IgD-negative memory B cell (primary cell): ENCODE results near the gene CFAP73. TPM values are rescaled to one million over a fixed set of nuclear protein-coding genes. Genes with fewer than 3 reads are reported as not detected.
"Not testable (repeated sequence)": the region's sequence is repeated elsewhere in the genome, so short reads cannot be mapped to it uniquely, and the experiment has no call there.

Source experiments
- H3K27ac Mint-ChIP-seq, 3 donors: one replicate each; pipeline ENCODE4 v1.8.0; 2020 to 2022; ENCODE audit warnings: mild to moderate bottlenecking in 3 of 3, mixed read lengths in 3 of 3, moderate library complexity in 1 of 3
- H3K27me3 Mint-ChIP-seq: one replicate; pipeline ENCODE4 v1.8.0; 2021; ENCODE audit warnings: mixed read lengths
- H3K36me3 Mint-ChIP-seq: one replicate; pipeline ENCODE4 v1.8.0; 2020; ENCODE audit warnings: mild to moderate bottlenecking, mixed read lengths
- H3K4me1 Mint-ChIP-seq, 3 donors: one replicate each; pipeline ENCODE4 v1.8.0; 2020 to 2022; ENCODE audit warnings: mixed read lengths in 3 of 3, mild to moderate bottlenecking in 1 of 3
- H3K4me3 Mint-ChIP-seq, 4 donors: one replicate each; pipeline ENCODE4 v1.8.0; 2020 to 2022; ENCODE audit warnings: mild to moderate bottlenecking in 4 of 4, mixed read lengths in 4 of 4, moderate library complexity in 3 of 4
- H3K9me3 Mint-ChIP-seq, 3 donors: one replicate each; pipeline ENCODE4 v1.8.0; 2020 to 2021; ENCODE audit warnings: mixed read lengths in 3 of 3, mild to moderate bottlenecking in 1 of 3
- polyA plus RNA-seq: library from polyadenylated mRNA; unstranded; fragments of 300-500 nt; fragmentation: Illumina TruSeq; gene quantifications from one replicate; pipeline ENCODE4 v1.2.3, GENCODE V29; 2021

Gene CFAP73
- polyA plus RNA-seq, 1 donor from 2014 or later, result not detected

DNA sequence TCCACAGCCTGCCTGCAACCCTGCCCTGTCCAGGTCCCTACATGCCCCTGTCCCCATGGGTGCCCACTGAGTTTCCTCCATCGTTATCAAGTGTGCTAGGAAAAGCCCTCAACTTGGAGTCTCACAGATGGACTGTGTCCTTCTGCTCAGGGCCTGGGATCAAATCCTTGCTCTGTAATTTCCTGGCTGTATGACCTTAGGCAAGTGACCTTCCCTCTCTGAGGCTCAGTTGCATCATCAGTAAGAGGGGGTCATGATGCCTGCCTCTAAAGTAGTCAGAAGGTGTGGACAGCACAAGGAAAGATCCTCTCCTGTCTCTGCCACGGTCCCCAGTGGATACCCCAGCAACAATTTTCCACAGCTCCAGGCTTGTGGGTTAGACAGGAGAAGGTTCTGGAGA lies 36.1 kb upstream of the CFAP73 start:
- H3K27ac Mint-ChIP-seq, result no peak overlapping the region

DNA sequence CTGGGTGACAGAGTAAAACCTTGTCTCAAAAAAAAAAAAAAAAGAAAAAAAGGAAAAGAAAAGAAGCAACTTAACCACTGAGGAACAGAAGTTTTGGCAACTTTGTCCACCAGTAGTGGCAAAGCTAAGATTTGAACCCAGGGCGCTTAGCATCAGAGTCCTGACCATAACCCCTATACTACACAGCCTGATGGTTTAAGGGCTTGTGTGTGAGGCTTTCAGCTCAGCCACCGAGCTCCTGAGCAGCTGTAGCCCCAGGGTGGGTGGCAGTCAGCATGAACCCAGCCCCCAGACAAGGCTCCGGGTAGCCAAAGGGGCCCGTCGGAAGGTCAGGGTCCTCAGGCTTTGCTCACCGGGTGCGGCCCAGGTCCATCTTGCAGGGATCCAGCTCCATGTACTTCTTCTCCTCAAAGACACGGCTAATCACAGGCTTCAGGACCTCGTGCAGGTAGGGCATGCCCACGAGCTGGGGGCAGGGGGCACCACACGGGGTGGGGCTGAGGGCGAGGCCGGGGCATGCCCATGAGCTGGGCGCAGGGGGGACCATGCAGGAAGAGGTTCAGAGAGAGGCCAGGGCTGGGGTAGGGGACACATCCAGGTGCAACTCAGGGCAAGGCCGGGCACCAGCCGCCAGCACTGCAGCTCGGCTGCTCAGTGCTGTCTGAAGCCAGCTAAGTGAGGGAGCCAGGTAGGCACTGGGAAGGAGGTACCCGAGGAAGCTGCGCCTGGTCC lies 34.9 kb upstream of the CFAP73 start:
- peaks cover 1% of the 10 kb centered on the region for H3K36me3 Mint-ChIP-seq
- H3K27me3 Mint-ChIP-seq, result peaks cover 8% of the 10 kb centered on the region
- no peaks in the 10 kb centered on the region for H3K4me1 Mint-ChIP-seq
- no peaks in the 10 kb centered on the region for H3K9me3 Mint-ChIP-seq
- H3K4me3 Mint-ChIP-seq, result no peak overlapping the region
- no peak overlapping the region for H3K27ac Mint-ChIP-seq

More for the DNA sequence above, 36.1 kb upstream of the CFAP73 start:
- no peaks in the 10 kb centered on the region for H3K9me3 Mint-ChIP-seq
- no peaks in the 10 kb centered on the region for H3K4me1 Mint-ChIP-seq
- peaks cover 1% of the 10 kb centered on the region for H3K36me3 Mint-ChIP-seq
- H3K4me3 Mint-ChIP-seq, result no peak overlapping the region
- peaks cover 3% of the 10 kb centered on the region for H3K27me3 Mint-ChIP-seq

DNA sequence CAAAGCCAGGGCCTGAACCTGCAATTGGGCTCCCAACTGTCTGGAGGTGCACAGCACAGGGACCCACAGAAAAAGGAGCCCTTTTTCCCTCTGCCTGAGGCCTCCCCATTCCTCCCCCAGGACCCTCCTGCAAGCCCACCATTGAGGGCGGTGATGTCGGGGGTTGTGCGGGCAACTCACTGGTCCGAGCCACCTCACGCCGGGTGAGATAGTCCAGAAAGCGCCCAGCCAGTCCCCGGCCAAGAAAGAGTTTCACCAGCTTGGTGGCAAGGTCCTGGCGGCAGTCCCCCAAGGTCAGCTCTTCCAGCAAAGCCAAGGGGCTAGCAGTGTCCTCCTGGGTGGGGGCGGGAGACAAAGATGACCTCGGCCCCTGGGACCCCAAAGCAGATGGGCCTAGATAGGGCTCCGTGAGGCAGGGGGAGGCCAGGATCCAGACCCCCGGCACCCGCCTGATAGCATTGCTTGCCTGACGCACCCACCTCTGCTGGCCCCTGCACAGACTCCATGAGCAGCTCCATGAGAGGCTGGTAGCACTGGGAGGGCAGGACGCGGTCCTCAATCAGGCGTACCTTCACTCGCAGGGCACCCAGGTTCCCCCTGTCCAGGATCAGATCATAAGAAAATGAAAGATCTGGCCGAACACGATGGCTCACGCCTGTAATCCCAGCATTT lies 33.9 kb upstream of the CFAP73 start:
- Mint-ChIP-seq H3K27me3 (peaks cover 14% of the 10 kb centered on the region), H3K27ac (no peak overlapping the region), H3K36me3 (peaks cover 1% of the 10 kb centered on the region), H3K4me1 (no peaks in the 10 kb centered on the region), H3K4me3 (no peak overlapping the region), H3K9me3 (no peaks in the 10 kb centered on the region)

DNA sequence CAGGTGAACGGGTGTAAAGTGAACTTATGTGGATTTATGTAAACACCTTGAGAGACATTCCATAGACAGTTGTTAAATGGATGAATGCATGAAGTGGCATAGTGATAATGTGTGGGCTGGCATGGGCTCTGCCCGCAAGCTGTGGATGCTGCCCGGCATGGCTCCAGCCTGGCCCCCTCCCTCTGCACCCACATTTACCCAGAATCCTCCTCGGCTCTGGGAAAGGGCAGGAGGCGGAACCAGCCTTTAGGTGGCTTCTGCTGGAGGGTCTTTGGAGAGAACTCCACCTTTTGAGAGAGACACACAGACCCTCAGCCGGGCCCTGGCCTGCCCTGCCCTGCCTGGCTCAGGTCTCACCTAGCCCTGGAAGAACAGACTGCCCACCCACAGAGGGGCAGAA lies 32.6 kb upstream of the CFAP73 start:
- Mint-ChIP-seq H3K36me3 (peaks cover 1% of the 10 kb centered on the region), H3K4me1 (no peaks in the 10 kb centered on the region), H3K27me3 (peaks cover 14% of the 10 kb centered on the region), H3K27ac (no peak overlapping the region), H3K4me3 (no peak overlapping the region), H3K9me3 (no peaks in the 10 kb centered on the region)

DNA sequence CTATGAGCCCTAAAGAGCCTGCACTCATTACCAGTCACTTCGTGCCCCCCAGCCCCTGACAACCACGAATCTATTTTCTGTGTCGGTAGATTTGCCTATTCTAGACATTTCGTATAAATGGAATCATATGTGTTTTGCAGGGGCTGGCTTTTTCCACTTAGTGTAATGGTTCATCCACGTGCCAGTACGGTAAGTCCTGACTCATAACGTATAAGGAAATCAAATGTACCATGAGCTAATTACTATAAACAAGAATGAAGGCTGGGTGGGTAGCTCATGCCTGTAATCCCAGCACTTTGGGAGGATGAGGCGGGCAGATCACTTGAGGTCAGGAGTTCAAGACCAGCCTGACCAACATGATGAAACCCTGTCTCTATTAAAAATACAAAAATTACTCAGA lies 31.8 kb upstream of the CFAP73 start:
- not testable (repeated sequence) for H3K4me1 Mint-ChIP-seq, H3K27ac Mint-ChIP-seq, H3K36me3 Mint-ChIP-seq, H3K4me3 Mint-ChIP-seq, H3K9me3 Mint-ChIP-seq
- H3K27me3 Mint-ChIP-seq, result peaks cover 12% of the 10 kb centered on the region

DNA sequence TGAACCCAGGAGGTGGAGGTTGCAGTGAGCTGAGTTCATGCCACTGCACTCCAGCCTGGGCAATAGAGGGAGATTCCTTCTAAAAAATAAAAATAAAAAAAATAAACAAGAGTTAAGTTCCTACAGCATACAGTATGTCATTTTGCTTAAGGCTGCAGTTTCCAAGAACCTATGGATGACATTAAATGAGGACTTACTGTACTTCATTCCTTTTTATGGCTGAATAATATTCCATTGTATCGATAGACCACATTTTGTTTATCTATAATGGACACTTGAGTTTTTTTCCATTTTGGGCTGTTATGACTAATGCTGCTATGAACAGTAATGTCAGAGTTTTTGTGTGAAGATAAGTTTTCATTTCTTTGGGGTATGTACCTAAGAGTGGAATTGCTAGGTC lies 31.4 kb upstream of the CFAP73 start:
- H3K4me3 Mint-ChIP-seq, result no peak overlapping the region
- H3K9me3 Mint-ChIP-seq, result peaks cover 0 to 6% (median 0%) of the 10 kb centered on the region in 3 donors
- peaks cover 12% of the 10 kb centered on the region for H3K27me3 Mint-ChIP-seq
- H3K4me1 Mint-ChIP-seq, result no peaks in the 10 kb centered on the region
- no peak overlapping the region for H3K27ac Mint-ChIP-seq
- H3K36me3 Mint-ChIP-seq, result peaks cover under 1% of the 10 kb centered on the region

DNA sequence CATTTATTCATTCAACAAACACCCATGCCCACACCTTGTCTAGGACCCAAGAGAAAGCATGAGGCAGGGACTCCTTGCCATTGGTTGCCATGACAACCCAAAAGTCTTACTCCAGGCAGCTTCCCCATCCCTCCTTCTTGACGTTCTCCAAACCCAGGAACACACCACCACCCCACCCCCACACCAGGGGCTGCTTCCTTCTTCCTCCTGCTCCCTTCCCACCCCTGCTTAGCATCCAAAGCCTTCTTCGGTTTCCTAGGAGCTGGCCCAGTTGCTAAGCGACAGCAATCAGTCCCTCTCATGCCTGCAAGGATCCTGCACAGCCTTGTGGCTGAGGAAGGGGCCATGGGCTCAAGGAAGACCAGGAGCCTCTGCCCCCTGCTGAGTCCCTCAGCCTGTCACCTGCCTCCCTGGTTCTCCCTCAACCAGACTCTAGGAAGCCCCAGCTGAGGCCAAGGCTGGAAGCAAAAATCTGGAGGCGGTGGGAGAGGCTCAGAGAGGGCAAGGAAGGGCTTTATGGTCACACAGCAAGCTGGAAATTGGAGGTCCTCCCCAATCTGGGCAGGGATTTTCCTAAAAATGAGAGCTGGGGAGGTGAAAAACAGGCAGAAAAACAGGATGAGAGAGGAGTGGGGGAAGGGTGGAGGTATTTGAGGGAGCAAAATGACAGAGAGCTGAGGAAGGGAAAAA lies 29.4 kb upstream of the CFAP73 start:
- Mint-ChIP-seq H3K9me3 (peaks cover 0 to 8% (median 0%) of the 10 kb centered on the region in 3 donors), H3K36me3 (peaks cover 2% of the 10 kb centered on the region), H3K4me3 (no peak overlapping the region)

DNA sequence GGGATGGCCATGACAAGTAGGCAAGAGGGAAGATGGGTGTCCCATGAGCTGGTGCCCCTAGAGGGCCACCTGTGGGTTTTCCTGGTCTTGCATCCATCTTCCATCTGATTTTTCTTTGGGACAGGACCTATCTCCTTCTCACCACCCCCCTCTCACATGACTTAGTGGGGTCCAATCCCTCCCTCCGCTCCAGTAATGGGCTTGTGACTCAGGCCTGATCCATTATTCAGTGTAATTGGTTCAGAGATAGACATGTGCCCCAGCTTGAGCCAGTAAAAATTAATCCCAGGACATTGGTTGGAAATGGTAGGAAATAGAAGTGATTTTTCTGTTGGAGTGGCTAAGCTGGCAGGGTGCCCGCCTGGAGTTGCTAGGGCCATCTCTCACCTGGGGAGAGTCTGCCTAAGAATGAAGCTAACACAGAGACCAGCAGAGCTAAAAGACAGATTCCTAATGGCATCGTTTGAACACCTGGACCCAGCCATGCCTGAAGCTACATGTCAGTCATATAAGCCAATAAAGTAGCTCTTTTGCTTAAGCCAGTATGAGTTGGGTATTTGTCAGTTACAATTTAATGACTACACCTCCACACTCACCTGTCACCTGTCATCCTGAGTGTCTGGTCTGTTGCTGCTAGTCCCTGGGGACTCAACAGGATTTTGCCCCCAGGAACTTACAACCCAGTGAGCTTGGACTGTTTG lies 28.7 kb upstream of the CFAP73 start:
- H3K4me1 Mint-ChIP-seq, result peaks cover 0 to 1% (median 0%) of the 10 kb centered on the region in 3 donors
- peaks cover 0 to 8% (median 0%) of the 10 kb centered on the region in 3 donors for H3K9me3 Mint-ChIP-seq
- H3K27ac Mint-ChIP-seq, result no peak overlapping the region

More for the DNA sequence above, 29.4 kb upstream of the CFAP73 start:
- H3K27ac Mint-ChIP-seq, result no peak overlapping the region
- H3K4me1 Mint-ChIP-seq, result peaks cover 0 to 1% (median 0%) of the 10 kb centered on the region in 3 donors
- peaks cover 12% of the 10 kb centered on the region for H3K27me3 Mint-ChIP-seq

DNA sequence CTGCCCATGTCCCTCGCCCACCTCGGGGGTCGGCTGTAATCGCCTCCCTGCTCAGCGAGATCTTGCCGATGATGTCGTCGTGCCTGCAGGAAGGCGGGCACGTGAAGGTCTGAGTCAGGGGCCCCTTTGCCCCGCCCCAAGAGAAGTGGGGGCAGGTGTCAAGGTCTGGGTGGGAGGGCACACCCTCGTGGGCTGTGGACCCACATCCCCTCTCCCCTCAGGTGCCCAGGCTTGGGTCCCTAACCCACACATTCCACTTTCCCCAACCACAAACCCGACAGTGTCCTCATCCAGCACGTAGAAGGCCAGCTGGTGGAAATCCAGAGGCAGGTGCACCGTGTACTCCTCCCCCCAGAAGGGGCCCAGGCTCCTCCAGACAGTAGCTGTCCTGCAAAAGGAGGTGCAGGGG lies 21.7 kb upstream of the CFAP73 start:
- H3K4me3 Mint-ChIP-seq, result no peak overlapping the region
- H3K27me3 Mint-ChIP-seq, result no peaks in the 10 kb centered on the region
- H3K4me1 Mint-ChIP-seq, result peaks cover 8 to 21% (median 13%) of the 10 kb centered on the region in 3 donors
- H3K27ac Mint-ChIP-seq, result no peak overlapping the region
- peaks cover 0 to 5% (median 0%) of the 10 kb centered on the region in 3 donors for H3K9me3 Mint-ChIP-seq
- H3K36me3 Mint-ChIP-seq, result peaks cover 2% of the 10 kb centered on the region

More for the DNA sequence above, 28.7 kb upstream of the CFAP73 start:
- H3K4me3 Mint-ChIP-seq, result no peak overlapping the region
- peaks cover 12% of the 10 kb centered on the region for H3K27me3 Mint-ChIP-seq
- peaks cover 2% of the 10 kb centered on the region for H3K36me3 Mint-ChIP-seq

DNA sequence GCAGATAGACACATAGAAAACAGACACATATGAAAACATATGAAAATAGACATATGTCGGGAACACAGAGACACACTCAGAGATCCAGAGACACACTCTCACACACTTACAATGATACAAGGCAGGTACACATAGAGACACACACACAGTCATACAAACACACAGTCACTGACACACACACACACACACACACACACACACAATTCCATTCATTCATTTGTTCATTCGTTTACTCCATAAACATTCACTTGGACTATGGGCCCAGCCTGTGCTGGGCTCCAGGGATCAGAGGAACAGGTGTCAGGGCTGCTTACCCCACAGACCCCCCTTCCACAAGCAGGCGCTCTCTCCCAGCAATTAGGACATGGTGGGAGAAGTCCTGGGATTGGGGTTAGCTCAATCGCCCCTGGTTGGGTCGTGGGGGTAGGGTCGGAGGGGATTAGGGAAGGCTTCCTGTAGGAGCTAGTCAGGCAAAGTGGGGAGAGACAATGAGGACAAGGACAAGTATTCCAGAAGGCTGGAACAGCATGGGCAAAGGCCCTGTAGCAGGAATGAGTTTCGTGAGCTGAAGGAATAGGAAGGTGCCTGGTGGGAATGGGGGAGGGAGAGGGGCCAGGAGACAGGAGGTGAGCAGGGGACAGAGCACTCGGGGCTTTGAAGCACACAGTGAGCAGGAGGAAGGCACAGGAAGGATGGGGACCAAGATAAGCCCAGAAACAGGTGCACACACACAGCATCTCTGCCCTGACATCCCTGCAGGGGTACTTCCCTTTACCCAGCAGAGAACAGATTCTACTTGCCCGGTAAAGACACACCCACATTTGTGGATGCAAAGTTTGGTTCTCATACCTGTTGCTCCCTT lies 20.5 kb upstream of the CFAP73 start:
- Mint-ChIP-seq H3K9me3 (no peaks in the 10 kb centered on the region), H3K4me1 (peaks cover 8 to 21% (median 13%) of the 10 kb centered on the region in 3 donors), H3K4me3 (peak overlapping the region in 2 of 4 donors; percentile 28 to 67), H3K27ac (peak overlapping the region in 1 of 3 donors; percentile 92), H3K36me3 (no peaks in the 10 kb centered on the region), H3K27me3 (no peaks in the 10 kb centered on the region)

DNA sequence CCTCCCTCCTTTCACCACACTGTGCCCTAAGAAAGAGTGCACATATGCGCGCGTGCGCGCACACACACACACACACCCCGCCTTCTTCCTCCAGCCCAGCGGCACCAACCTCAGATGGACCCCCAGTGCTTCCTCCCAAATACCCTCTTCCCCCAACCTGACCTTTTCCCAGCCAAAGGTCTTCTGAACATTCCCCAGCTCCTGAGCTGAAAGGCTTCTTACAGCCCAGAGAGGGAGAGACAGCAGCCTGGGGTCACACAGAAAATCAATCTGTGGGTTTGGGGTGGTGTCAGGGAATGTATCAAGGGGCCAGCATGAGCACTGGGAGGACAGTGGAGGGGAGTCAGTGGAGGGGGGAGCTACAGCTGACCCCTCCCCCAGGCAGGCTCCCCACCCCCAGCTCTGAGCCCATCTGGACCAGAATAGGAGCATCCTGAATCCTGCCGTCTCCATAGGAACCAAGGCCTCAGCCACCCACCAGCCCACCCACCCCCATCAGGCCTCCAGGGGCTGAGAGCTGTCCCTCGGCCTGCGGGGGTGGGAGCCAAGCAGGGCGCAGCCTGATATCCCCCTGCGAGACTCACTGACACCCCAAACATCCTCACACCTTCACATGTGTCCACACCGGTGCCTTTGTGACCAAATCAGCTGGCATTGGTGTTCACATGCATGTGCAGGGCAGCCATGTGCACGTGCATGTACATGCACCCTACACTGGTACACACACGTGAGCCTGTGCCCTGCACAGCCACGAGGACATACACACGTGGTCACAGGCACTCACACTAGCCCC lies 19.7 kb upstream of the CFAP73 start:
- peak overlapping the region in 2 of 4 donors; percentile 75 to 88 for H3K4me3 Mint-ChIP-seq
- H3K27ac Mint-ChIP-seq, result peak overlapping the region in 2 of 3 donors; percentile 81 to 92
- no peaks in the 10 kb centered on the region for H3K27me3 Mint-ChIP-seq
- H3K9me3 Mint-ChIP-seq, result no peaks in the 10 kb centered on the region
- peaks cover 8 to 21% (median 12%) of the 10 kb centered on the region in 3 donors for H3K4me1 Mint-ChIP-seq
- H3K36me3 Mint-ChIP-seq, result no peaks in the 10 kb centered on the region

DNA sequence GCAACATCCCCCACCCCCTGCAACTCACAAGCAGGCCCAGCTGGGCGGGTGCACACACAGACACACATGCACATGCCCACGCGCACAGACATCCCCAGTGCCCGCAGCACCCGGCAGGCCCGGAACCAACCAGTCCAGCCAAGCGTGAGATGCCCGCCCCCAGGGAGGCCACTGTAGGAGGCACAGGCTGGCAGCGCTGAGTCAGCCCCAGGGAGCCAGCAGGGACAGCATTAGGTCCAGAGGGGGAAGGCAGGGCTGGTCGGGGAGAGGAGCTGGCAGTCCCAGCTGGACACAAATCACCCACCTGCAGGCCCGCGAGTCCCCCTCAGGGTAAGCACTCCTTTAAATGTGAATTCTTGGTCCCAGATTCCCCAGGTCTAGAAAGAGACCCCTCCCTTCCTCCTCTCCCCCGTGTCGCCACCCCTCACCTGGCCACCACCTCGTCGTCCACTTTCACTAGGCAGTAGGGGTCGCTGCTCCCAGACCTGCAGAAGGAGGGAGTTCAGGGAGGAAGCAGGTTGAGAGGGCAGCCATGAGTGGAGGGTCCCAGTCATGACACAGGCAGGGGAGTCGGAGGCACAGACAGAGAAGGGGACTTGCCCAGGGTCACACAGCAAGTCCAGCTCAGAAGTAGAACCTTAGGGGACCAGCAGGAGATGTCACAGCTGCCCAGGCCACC lies 18.9 kb upstream of the CFAP73 start:
- Mint-ChIP-seq H3K4me1 (peaks cover 8 to 21% (median 12%) of the 10 kb centered on the region in 3 donors), H3K27ac (peak overlapping the region in 1 of 3 donors; percentile 81), H3K4me3 (peak overlapping the region in 2 of 4 donors; percentile 75 to 88), H3K36me3 (no peaks in the 10 kb centered on the region), H3K9me3 (peaks cover 0 to 1% (median 0%) of the 10 kb centered on the region in 3 donors), H3K27me3 (peaks cover 4% of the 10 kb centered on the region)

DNA sequence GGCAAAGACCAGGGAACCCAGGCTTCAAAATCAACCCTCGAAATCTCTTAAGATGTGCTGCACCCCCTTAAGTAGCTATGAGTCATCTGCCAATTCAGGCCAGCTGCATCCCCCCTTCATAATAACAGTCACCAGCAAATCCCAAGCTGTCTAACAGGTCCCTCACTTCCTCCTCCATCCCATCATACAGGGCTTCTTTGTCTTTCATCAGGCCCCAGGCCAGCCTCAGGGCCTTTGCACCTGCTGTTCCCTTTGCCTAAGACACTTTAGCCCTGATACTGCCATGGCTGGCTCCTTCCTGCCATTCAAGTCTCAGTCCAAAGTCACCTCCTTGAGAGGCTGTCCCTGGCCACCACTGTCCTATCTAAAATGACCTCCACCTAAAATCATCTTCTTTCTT lies 18.0 kb upstream of the CFAP73 start:
- no peaks in the 10 kb centered on the region for H3K36me3 Mint-ChIP-seq
- peaks cover 8 to 27% (median 14%) of the 10 kb centered on the region in 3 donors for H3K4me1 Mint-ChIP-seq
- H3K9me3 Mint-ChIP-seq, result peaks cover 0 to 1% (median 0%) of the 10 kb centered on the region in 3 donors
- peak overlapping the region in 2 of 4 donors; percentile 36 to 50 for H3K4me3 Mint-ChIP-seq
- H3K27me3 Mint-ChIP-seq, result peaks cover 11% of the 10 kb centered on the region
- peak overlapping the region in 1 of 3 donors; percentile 23 for H3K27ac Mint-ChIP-seq
